ENCODE measurements around the gene PHB1. TPM values are rescaled to one million over a fixed set of nuclear protein-coding genes. Genes with fewer than 3 reads are reported as not detected.

PHB1 gene
- polyA plus RNA-seq, 1 donor (not counting 4 experiments of a cell fraction or from before 2014, with no cell fraction given): 395 TPM

DNA sequence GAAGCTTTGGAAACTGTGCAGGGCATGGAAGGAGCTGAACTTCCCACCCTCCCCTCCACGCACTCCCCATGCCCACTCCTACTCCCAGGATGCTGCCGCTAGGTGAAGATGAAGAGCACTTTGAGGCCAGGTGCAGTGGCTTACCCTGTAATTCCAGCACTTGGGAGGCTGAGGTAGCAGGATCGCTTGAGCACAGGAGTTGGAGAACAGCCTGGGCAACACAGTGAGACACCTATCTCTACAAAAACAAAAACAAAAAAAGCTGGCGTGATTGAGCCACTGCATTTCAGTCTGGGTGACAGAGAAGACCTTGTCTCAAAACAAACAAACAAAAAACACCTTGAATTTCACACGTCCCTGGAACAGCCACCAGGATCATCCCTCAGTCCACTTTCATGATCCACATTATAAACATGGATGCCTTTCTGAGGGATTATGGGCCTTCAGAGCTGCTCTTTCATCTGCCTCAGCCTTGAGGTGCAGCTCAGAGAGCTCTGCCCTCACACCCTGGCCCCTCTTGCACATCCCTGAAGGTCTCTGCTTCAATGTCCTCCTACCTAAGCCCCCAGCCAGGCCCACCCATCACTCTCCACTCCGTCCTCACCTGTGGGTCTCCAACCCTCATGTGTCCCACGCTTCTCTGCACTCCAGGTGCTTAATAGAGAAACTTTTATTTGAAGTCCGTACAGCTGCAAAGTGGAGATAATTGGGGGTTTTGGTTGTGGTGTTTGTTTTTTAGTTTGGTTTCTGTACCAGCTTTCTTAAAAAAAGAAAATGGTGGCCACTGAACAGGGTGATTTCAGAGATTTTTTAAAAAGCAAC lies 25.8 kb downstream of the PHB1 start:
- no peak overlapping the region for H3K9ac ChIP-seq (ENCODE audit: control insufficient read depth, extremely low read depth, insufficient read depth, low read length)
- no peak overlapping the region for H2AFZ ChIP-seq (ENCODE audit: control insufficient read depth, low read length)
- no peaks in the 10 kb centered on the region for H3K27me3 ChIP-seq (ENCODE audit: control insufficient read depth, extremely low read depth, insufficient read depth, low read length)
- H3K9me1 ChIP-seq (ENCODE audit: control insufficient read depth, extremely low read depth, insufficient read depth, low read length): no peaks in the 10 kb centered on the region
- H4K20me1 ChIP-seq (ENCODE audit: control insufficient read depth, extremely low read depth, insufficient read depth, low read length): no peaks in the 10 kb centered on the region
- H3K4me3 ChIP-seq (ENCODE audit: control insufficient read depth in 2 of 3, extremely low read depth in 1 of 3, insufficient read depth in 2 of 3, low read depth in 1 of 3, low read length in 3 of 3): no peak overlapping the region
- no peaks in the 10 kb centered on the region for H3K79me2 ChIP-seq (ENCODE audit: control insufficient read depth, insufficient read depth, low read length)
- DNase-seq (ENCODE audit: low read depth, low spot score) (no peak), FAIRE-seq (no peak)
- no peak for TF ChIP-seq EZH2 (IDR thresholded peaks at IDR 0.05; ENCODE audit: low read length)
- TF ChIP-seq, protein P1, sequence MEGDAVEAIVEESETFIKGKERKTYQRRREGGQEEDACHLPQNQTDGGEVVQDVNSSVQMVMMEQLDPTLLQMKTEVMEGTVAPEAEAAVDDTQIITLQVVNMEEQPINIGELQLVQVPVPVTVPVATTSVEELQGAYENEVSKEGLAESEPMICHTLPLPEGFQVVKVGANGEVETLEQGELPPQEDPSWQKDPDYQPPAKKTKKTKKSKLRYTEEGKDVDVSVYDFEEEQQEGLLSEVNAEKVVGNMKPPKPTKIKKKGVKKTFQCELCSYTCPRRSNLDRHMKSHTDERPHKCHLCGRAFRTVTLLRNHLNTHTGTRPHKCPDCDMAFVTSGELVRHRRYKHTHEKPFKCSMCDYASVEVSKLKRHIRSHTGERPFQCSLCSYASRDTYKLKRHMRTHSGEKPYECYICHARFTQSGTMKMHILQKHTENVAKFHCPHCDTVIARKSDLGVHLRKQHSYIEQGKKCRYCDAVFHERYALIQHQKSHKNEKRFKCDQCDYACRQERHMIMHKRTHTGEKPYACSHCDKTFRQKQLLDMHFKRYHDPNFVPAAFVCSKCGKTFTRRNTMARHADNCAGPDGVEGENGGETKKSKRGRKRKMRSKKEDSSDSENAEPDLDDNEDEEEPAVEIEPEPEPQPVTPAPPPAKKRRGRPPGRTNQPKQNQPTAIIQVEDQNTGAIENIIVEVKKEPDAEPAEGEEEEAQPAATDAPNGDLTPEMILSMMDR (optimal IDR thresholded peaks at IDR 0.05 in 1 of 3, IDR thresholded peaks at IDR 0.05 in 1 of 3, conservative IDR thresholded peaks at IDR 0.05 in 1 of 3; ENCODE audit: extremely low read depth in 1 of 3, insufficient read depth in 2 of 3, low read length in 3 of 3): no peak
- H3K36me3 ChIP-seq (ENCODE audit: control insufficient read depth in 2 of 2, extremely low read depth in 1 of 2, insufficient read depth in 2 of 2, low read length in 2 of 2): no peaks in the 10 kb centered on the region
- no peak overlapping the region for H3K27ac ChIP-seq (ENCODE audit: control insufficient read depth, insufficient read depth, low read length)
- peaks cover 12% of the 10 kb centered on the region for H3K4me1 ChIP-seq (ENCODE audit: control insufficient read depth, extremely low read depth, insufficient read depth, low read length)
- dilution Hi-C loops (cut with MboI; ENCODE audit: extremely low pct_ligation_motif_present, low sequenced_read_pairs): no loop called here
- no peaks in the 10 kb centered on the region for H3K9me3 ChIP-seq (ENCODE audit: control insufficient read depth, low read depth, low read length)
- no peak overlapping the region for H3K4me2 ChIP-seq (ENCODE audit: control insufficient read depth, extremely low read depth, insufficient read depth, low read depth, low read length)

DNA sequence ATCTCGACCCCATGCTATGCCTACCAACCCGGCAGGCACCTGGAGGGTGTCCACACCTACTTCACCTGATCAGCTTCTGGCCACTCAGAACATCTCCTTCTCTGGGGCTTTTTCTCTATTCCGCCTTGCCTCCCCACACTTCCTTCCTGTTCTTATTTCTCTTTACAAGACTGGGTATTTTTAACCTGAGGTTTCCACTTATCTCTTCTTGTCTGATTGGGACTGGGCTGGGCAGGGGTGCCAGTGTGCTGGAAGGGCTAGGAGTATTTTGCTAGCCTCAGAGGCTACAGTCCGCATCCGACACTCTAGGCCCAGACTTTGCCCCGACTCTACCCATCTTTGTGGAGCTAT lies 26.4 kb downstream of the PHB1 start:
- Histone ChIP-seq H3K4me3 (ENCODE audit: control insufficient read depth in 2 of 3, extremely low read depth in 1 of 3, insufficient read depth in 2 of 3, low read depth in 1 of 3, low read length in 3 of 3) (no peak overlapping the region), H3K4me1 (ENCODE audit: control insufficient read depth, extremely low read depth, insufficient read depth, low read length) (peaks cover 12% of the 10 kb centered on the region), H3K36me3 (ENCODE audit: control insufficient read depth in 2 of 2, extremely low read depth in 1 of 2, insufficient read depth in 2 of 2, low read length in 2 of 2) (no peaks in the 10 kb centered on the region), H3K9ac (ENCODE audit: control insufficient read depth, extremely low read depth, insufficient read depth, low read length) (no peak overlapping the region), H4K20me1 (ENCODE audit: control insufficient read depth, extremely low read depth, insufficient read depth, low read length) (no peaks in the 10 kb centered on the region), H2AFZ (ENCODE audit: control insufficient read depth, low read length) (no peak overlapping the region), H3K9me1 (ENCODE audit: control insufficient read depth, extremely low read depth, insufficient read depth, low read length) (no peaks in the 10 kb centered on the region), H3K4me2 (ENCODE audit: control insufficient read depth, extremely low read depth, insufficient read depth, low read depth, low read length) (no peak overlapping the region), H3K27me3 (ENCODE audit: control insufficient read depth, extremely low read depth, insufficient read depth, low read length) (no peaks in the 10 kb centered on the region), H3K9me3 (ENCODE audit: control insufficient read depth, low read depth, low read length) (no peaks in the 10 kb centered on the region), H3K27ac (ENCODE audit: control insufficient read depth, insufficient read depth, low read length) (no peak overlapping the region), H3K79me2 (ENCODE audit: control insufficient read depth, insufficient read depth, low read length) (no peaks in the 10 kb centered on the region)
- FAIRE-seq (no peak), DNase-seq (ENCODE audit: low read depth, low spot score) (no peak)
- no peak for TF ChIP-seq EZH2 (IDR thresholded peaks at IDR 0.05; ENCODE audit: low read length)
- TF ChIP-seq, protein P1 (optimal IDR thresholded peaks at IDR 0.05 in 1 of 3, IDR thresholded peaks at IDR 0.05 in 1 of 3, conservative IDR thresholded peaks at IDR 0.05 in 1 of 3; ENCODE audit: extremely low read depth in 1 of 3, insufficient read depth in 2 of 3, low read length in 3 of 3): no peak
- dilution Hi-C loops (cut with MboI; ENCODE audit: extremely low pct_ligation_motif_present, low sequenced_read_pairs): no loop called here

All from keratinocyte (primary cell).